ENCODE results near the gene NOL4L. TPM values are rescaled to one million over a fixed set of nuclear protein-coding genes. Genes with fewer than 3 reads are reported as not detected.

NOL4L gene
- total and polyA plus RNA-seq, 11 donors: 2.6 to 15.0 (median 6.7) TPM

- H3K36me3 ChIP-seq: no peaks in the 10 kb centered on the region
- 78 to 89% (median 87%) methylated on average over 4 to 7 of the region's 7 CpGs for WGBS, 4 donors
- H3K4me3 ChIP-seq: no peak overlapping the region
- no peak overlapping the region for H3K27ac ChIP-seq
- TF ChIP-seq POLR2A (IDR thresholded peaks at IDR 0.05): no peak
- TF ChIP-seq, protein P1, sequence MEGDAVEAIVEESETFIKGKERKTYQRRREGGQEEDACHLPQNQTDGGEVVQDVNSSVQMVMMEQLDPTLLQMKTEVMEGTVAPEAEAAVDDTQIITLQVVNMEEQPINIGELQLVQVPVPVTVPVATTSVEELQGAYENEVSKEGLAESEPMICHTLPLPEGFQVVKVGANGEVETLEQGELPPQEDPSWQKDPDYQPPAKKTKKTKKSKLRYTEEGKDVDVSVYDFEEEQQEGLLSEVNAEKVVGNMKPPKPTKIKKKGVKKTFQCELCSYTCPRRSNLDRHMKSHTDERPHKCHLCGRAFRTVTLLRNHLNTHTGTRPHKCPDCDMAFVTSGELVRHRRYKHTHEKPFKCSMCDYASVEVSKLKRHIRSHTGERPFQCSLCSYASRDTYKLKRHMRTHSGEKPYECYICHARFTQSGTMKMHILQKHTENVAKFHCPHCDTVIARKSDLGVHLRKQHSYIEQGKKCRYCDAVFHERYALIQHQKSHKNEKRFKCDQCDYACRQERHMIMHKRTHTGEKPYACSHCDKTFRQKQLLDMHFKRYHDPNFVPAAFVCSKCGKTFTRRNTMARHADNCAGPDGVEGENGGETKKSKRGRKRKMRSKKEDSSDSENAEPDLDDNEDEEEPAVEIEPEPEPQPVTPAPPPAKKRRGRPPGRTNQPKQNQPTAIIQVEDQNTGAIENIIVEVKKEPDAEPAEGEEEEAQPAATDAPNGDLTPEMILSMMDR (IDR thresholded peaks at IDR 0.05): no peak
- H3K27me3 ChIP-seq: no peaks in the 10 kb centered on the region
- intact Hi-C loops (cut with DNase I): no loop called here
- DNase-seq: no peak
- no peaks in the 10 kb centered on the region for H3K9me3 ChIP-seq
- H3K4me1 ChIP-seq: peaks cover 0 to 30% (median 0%) of the 10 kb centered on the region in 12 donors
- ATAC-seq: no peak
These were observed 8.1 kb downstream of the NOL4L start for GRCh38 chr20:32577023-32577422.

GRCh38 chr20:32576560-32576959 is 8.6 kb downstream of the NOL4L start:
- no peak for ATAC-seq
- Histone ChIP-seq H3K4me1 (peaks cover 0 to 28% (median 0%) of the 10 kb centered on the region in 12 donors), H3K9me3 (no peaks in the 10 kb centered on the region), H3K27me3 (no peaks in the 10 kb centered on the region), H3K36me3 (no peaks in the 10 kb centered on the region), H3K4me3 (no peak overlapping the region), H3K27ac (no peak overlapping the region)
- 85 to 91% (median 90%) methylated on average over 11 to 12 of the region's 12 CpGs for WGBS, 4 donors
- intact Hi-C loops (cut with DNase I): no loop called here
- no peak for DNase-seq
- TF ChIP-seq, protein P1 (IDR thresholded peaks at IDR 0.05): no peak
- TF ChIP-seq POLR2A (IDR thresholded peaks at IDR 0.05): no peak

DNA sequence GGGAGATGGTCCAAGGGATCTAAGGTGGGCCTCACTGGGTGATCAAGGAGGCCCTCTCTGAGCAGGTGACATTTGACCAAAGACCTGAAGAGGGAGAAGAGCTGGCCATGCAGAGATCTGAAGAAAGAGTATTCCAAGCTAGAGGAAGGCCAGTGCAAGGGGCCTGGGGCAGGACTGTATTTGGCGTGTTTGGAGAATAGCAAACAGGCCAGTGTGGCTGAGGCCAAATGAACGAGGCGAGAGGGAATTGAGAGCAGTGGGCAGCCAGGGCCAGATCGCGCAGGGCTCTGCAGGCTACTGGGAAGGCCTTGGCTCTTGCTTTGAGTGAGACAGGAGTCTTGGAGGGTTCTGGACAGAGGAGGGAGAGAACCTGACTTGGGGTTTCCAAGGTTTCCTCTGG is 9.3 kb downstream of the NOL4L start:
- Histone ChIP-seq H3K36me3 (no peaks in the 10 kb centered on the region), H3K27me3 (no peaks in the 10 kb centered on the region), H3K27ac (no peak overlapping the region), H3K4me3 (no peak overlapping the region), H3K9me3 (no peaks in the 10 kb centered on the region), H3K4me1 (peaks cover 0 to 28% (median 0%) of the 10 kb centered on the region in 12 donors)
- 90 to 97% (median 92%) methylated on average over 5 of the region's 5 CpGs for WGBS, 4 donors
- TF ChIP-seq, protein P1 (IDR thresholded peaks at IDR 0.05): no peak
- ATAC-seq: no peak
- DNase-seq: no peak
- intact Hi-C loops (cut with DNase I): no loop called here

- DNase-seq (no peak), ATAC-seq (no peak)
- Histone ChIP-seq H3K4me3 (no peak overlapping the region), H3K4me1 (peaks cover 0 to 33% (median 0%) of the 10 kb centered on the region in 12 donors), H3K27ac (no peak overlapping the region), H3K27me3 (no peaks in the 10 kb centered on the region), H3K36me3 (no peaks in the 10 kb centered on the region), H3K9me3 (no peaks in the 10 kb centered on the region)
- TF ChIP-seq POLR2A (IDR thresholded peaks at IDR 0.05): no peak
- TF ChIP-seq, protein P1 (IDR thresholded peaks at IDR 0.05): no peak
- 82 to 88% (median 85%) methylated on average over 9 of the region's 9 CpGs for WGBS, 4 donors
- intact Hi-C loops (cut with DNase I): no loop called here
These were observed 9.9 kb downstream of the NOL4L start for GRCh38 chr20:32575227-32575581.
